GM23338 (cell line): Measurements from ENCODE around the gene GAN. TPM values are rescaled to one million over a fixed set of nuclear protein-coding genes. Genes with fewer than 3 reads are reported as not detected.

ENCODE experiments used
- ATAC-seq: fragments of 200-7000 bp; cut with Tn5 transposase; 3 replicates; pipeline ENCODE4 v1.9.1; 2020
- DNase-seq: peaks from one replicate; pipeline ENCODE4 v3.0.0-alpha.2; 2015; ENCODE audit warnings: low spot score
- H2AFZ ChIP-seq: fragments of 200-600 bp; sonication (generic); 2 replicates; pipeline ENCODE4 v1.8.0; 2016; ENCODE audit warnings: antibody characterized with exemption, mild to moderate bottlenecking, moderate library complexity
- H3F3A ChIP-seq: fragments of 200-600 bp; sonication (generic); replicated peaks from 2 replicates; pipeline ENCODE4 v1.8.0; 2017; ENCODE audit warnings: antibody characterized with exemption, mixed run types, low read depth
- H3K27ac ChIP-seq: fragments of 200-600 bp; sonication (generic); 2 replicates; pipeline ENCODE4 v1.6.1; 2016; ENCODE audit warnings: low read depth
- H3K27me3 ChIP-seq: fragments of 200-600 bp; sonication (generic); 2 replicates; pipeline ENCODE4 v1.8.0; 2016; ENCODE audit warnings: mild to moderate bottlenecking, mixed run types, moderate library complexity; ENCODE audit not compliant: insufficient read depth
- H3K36me3 ChIP-seq: fragments of 200-600 bp; sonication (generic); 2 replicates; pipeline ENCODE4 v1.8.0; 2016; ENCODE audit warnings: mild to moderate bottlenecking; ENCODE audit not compliant: insufficient read depth
- H3K4me1 ChIP-seq: fragments of 200-600 bp; sonication (generic); 2 replicates; pipeline ENCODE4 v1.8.0; 2016; ENCODE audit warnings: mild to moderate bottlenecking, moderate library complexity; ENCODE audit not compliant: insufficient read depth
- H3K4me2 ChIP-seq: fragments of 200-600 bp; sonication (generic); 2 replicates; pipeline ENCODE4 v1.7.1; 2017; ENCODE audit warnings: mixed run types
- H3K4me3 ChIP-seq: fragments of 200-600 bp; sonication (generic); 2 replicates; pipeline ENCODE4 v1.6.1; 2016; ENCODE audit warnings: mixed run types
- H3K79me2 ChIP-seq: fragments of 200-600 bp; sonication (generic); replicated peaks from 2 replicates; pipeline ENCODE4 v1.8.0; 2017; ENCODE audit warnings: mild to moderate bottlenecking; ENCODE audit not compliant: insufficient read depth
- H3K9me2 ChIP-seq: fragments of 200-600 bp; sonication (generic); 2 replicates; pipeline ENCODE4 v1.8.0; 2017; ENCODE audit not compliant: insufficient read depth
- H4K20me1 ChIP-seq: fragments of 200-600 bp; sonication (generic); replicated peaks from 2 replicates; pipeline ENCODE4 v1.8.0; 2017; ENCODE audit warnings: mild to moderate bottlenecking; ENCODE audit not compliant: insufficient read depth
- H3K27ac Mint-ChIP-seq: 2 replicates; pipeline ENCODE4 v1.8.0; 2020; ENCODE audit warnings: inconsistent platforms, mild to moderate bottlenecking, moderate library complexity, mixed read lengths
- H3K27me3 Mint-ChIP-seq: 3 replicates; pipeline ENCODE4 v1.8.0; 2022; ENCODE audit warnings: low read depth, mild to moderate bottlenecking, moderate library complexity, mixed read lengths, inconsistent platforms; ENCODE audit not compliant: insufficient read depth, poor library complexity
- H3K36me3 Mint-ChIP-seq: 3 replicates; pipeline ENCODE4 v1.8.0; 2021; ENCODE audit warnings: low read depth, mild to moderate bottlenecking, inconsistent platforms, moderate library complexity, mixed read lengths
- H3K4me1 Mint-ChIP-seq: 3 replicates; pipeline ENCODE4 v1.8.0; 2020; ENCODE audit warnings: mild to moderate bottlenecking, inconsistent platforms, mixed read lengths
- H3K4me3 Mint-ChIP-seq: 3 replicates; pipeline ENCODE4 v1.8.0; 2021; ENCODE audit warnings: moderate library complexity, mild to moderate bottlenecking, inconsistent platforms, mixed read lengths
- H3K9me3 Mint-ChIP-seq: 3 replicates; pipeline ENCODE4 v1.8.0; 2020; ENCODE audit warnings: moderate library complexity, mild to moderate bottlenecking, inconsistent platforms, mixed read lengths
- CREB1 ChIP-seq: fragments of 250-450 bp; sonication (Bioruptor Pico); IDR thresholded peaks from 2 replicates; pipeline ENCODE4 v1.5.0; 2020; ENCODE audit warnings: low read depth, mild to moderate bottlenecking, moderate library complexity
- CTCF ChIP-seq, 2 experiments: fragments of 200-600 bp in 1 of 2; sonication (generic) in 1 of 2; conservative IDR thresholded peaks; 2 replicates each; pipeline versions ENCODE4 v1.5.1 to v1.6.1; 2016 to 2017; ENCODE audit warnings: antibody characterized with exemption in 2 of 2, low read depth in 2 of 2, mild to moderate bottlenecking in 2 of 2, moderate library complexity in 1 of 2
- ETS1 ChIP-seq: IDR thresholded peaks from 2 replicates; pipeline ENCODE4 v1.6.1; 2016; ENCODE audit warnings: antibody characterized with exemption
- EZH2 ChIP-seq: fragments of 200-600 bp; sonication (generic); IDR thresholded peaks from one replicate; pipeline ENCODE4 v1.8.0; 2017; ENCODE audit warnings: antibody characterized with exemption, mild to moderate bottlenecking, low read depth; ENCODE audit not compliant: unreplicated experiment
- EZH2phosphoT487 ChIP-seq: fragments of 200-600 bp; sonication (generic); IDR thresholded peaks from one replicate; pipeline ENCODE4 v1.8.1; 2018; ENCODE audit warnings: antibody characterized with exemption; ENCODE audit not compliant: unreplicated experiment
- JUNB ChIP-seq: IDR thresholded peaks from one replicate; pipeline ENCODE4 v1.6.1; 2016; ENCODE audit warnings: antibody characterized with exemption; ENCODE audit not compliant: unreplicated experiment
- NANOG ChIP-seq: IDR thresholded peaks from 2 replicates; pipeline ENCODE4 v1.6.1; 2016; ENCODE audit warnings: antibody characterized with exemption, borderline replicate concordance
- POLR2AphosphoS5 ChIP-seq: IDR thresholded peaks from 2 replicates; pipeline ENCODE4 v1.6.1; 2016; ENCODE audit warnings: antibody characterized with exemption, low read depth
- REST ChIP-seq: IDR thresholded peaks from one replicate; pipeline ENCODE4 v1.6.1; 2018; ENCODE audit warnings: antibody characterized with exemption; ENCODE audit not compliant: unreplicated experiment
- STAT1 ChIP-seq: IDR thresholded peaks from one replicate; pipeline ENCODE4 v1.6.1; 2016; ENCODE audit warnings: antibody characterized with exemption; ENCODE audit not compliant: unreplicated experiment
- ZNF114 ChIP-seq: fragments of 250-450 bp; sonication (Bioruptor Pico); IDR thresholded peaks from 2 replicates; pipeline ENCODE4 v1.5.0; 2020; ENCODE audit warnings: mild to moderate bottlenecking, moderate library complexity
- ZNF331 ChIP-seq: fragments of 250-450 bp; sonication (Bioruptor Pico); IDR thresholded peaks from 2 replicates; pipeline ENCODE4 v1.5.0; 2020; ENCODE audit warnings: low read depth, mild to moderate bottlenecking, moderate library complexity
- ZNF462 ChIP-seq: fragments of 250-450 bp; sonication (Bioruptor Pico); IDR thresholded peaks from 2 replicates; pipeline ENCODE4 v1.5.0; 2020; ENCODE audit warnings: mild to moderate bottlenecking, moderate library complexity
- polyA plus RNA-seq: library from polyadenylated mRNA; unstranded; fragments of >200 nt; fragmentation: Nextera tagmentation; extraction: Ambion mirVana; gene quantifications from 2 replicates; pipeline ENCODE4 v1.2.1, GENCODE V29; 2016
- total RNA-seq: library from RNA; depleted of rRNA; stranded (reverse); fragments of >200 nt; shearing (Covaris generic); gene quantifications from 2 replicates; pipeline ENCODE4 v1.2.3, GENCODE V29; 2014

GAN gene
- total and polyA plus RNA-seq, 2 experiments from 2014 or later, result 8.1 to 28.5 TPM

- no peak overlapping the region for H3K27ac Mint-ChIP-seq
- no peak for TF ChIP-seq CTCF (conservative IDR thresholded peaks at IDR 0.05; ENCODE audit: low read depth in 2 of 2)
- no peak for TF ChIP-seq ZNF331 (CRISPR knock-in tag)
- TF ChIP-seq STAT1, result no peak
- TF ChIP-seq REST, result no peak
- TF ChIP-seq ZNF114 (CRISPR knock-in tag), result no peak
- no peak for TF ChIP-seq ZNF462 (CRISPR knock-in tag)
- TF ChIP-seq JUNB, result no peak
- TF ChIP-seq POLR2AphosphoS5, result no peak
- no peak for TF ChIP-seq EZH2
- no peak for TF ChIP-seq ETS1
- no peak for TF ChIP-seq EZH2phosphoT487
- TF ChIP-seq CREB1 (CRISPR knock-in tag), result no peak
- no peak for TF ChIP-seq NANOG
- no peaks in the 10 kb centered on the region for H3K79me2 ChIP-seq
- no peaks in the 10 kb centered on the region for H3K36me3 ChIP-seq
- H3K4me1 Mint-ChIP-seq, result no peaks in the 10 kb centered on the region; the same call in 2 of the 3 replicates
- H2AFZ ChIP-seq, result no peak overlapping the region
- no peaks in the 10 kb centered on the region for H3F3A ChIP-seq
- no peak overlapping the region for H3K27ac ChIP-seq
- H4K20me1 ChIP-seq, result no peaks in the 10 kb centered on the region
- 0 out of 2 replicates have a peak, but pooled peaks cover 8% of the 10 kb centered on the region for H3K9me2 ChIP-seq
- H3K27me3 Mint-ChIP-seq, result no peaks in the 10 kb centered on the region
- H3K9me3 Mint-ChIP-seq, result no peaks in the 10 kb centered on the region
- no peak overlapping the region for H3K4me2 ChIP-seq
- ATAC-seq (no peak), DNase-seq (no peak)
- H3K36me3 Mint-ChIP-seq, result no peaks in the 10 kb centered on the region
- H3K4me3 Mint-ChIP-seq, result no peak overlapping the region
- H3K4me3 ChIP-seq, result no peak overlapping the region
- no peaks in the 10 kb centered on the region for H3K27me3 ChIP-seq
- no peaks in the 10 kb centered on the region for H3K4me1 ChIP-seq
Observed at GRCh38 chr16:81291117-81291516, 23.6 kb upstream of the GAN start.
